GM18909 (cell line): ENCODE data around the gene AMER2.
"Not testable (repeated sequence)": the region's sequence is repeated elsewhere in the genome, so short reads cannot be mapped to it uniquely, and the experiment has no call there.

Experiments
- ATAC-seq: cut with Tn5 transposase; IDR thresholded peaks from one replicate; pipeline ENCODE4 v1.9.1; 2021; ENCODE audit warnings: mild to moderate bottlenecking; ENCODE audit not compliant: unreplicated experiment, poor library complexity

The AMER2 gene

DNA sequence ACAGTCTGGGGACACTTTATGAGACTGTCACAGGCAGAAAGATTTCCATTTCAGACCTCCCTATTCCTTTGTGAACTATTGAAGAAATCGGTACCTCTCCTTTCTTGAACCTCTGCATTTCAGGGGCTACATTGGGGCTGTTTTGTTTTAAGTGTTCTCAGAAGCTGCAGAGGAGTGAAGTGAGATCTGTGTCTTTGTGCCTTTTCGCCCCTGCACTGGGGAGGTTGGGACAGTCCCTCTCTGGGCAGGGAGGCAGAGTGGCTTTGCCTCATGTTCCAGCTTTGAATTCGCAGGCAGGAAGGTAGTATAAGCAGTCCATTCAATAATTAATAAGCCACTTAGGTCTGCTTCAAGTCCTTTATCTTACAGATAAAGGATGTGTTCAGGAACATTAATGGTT, 9.5 kb upstream of the AMER2 start:
- ATAC-seq, result peak; percentile 30

DNA sequence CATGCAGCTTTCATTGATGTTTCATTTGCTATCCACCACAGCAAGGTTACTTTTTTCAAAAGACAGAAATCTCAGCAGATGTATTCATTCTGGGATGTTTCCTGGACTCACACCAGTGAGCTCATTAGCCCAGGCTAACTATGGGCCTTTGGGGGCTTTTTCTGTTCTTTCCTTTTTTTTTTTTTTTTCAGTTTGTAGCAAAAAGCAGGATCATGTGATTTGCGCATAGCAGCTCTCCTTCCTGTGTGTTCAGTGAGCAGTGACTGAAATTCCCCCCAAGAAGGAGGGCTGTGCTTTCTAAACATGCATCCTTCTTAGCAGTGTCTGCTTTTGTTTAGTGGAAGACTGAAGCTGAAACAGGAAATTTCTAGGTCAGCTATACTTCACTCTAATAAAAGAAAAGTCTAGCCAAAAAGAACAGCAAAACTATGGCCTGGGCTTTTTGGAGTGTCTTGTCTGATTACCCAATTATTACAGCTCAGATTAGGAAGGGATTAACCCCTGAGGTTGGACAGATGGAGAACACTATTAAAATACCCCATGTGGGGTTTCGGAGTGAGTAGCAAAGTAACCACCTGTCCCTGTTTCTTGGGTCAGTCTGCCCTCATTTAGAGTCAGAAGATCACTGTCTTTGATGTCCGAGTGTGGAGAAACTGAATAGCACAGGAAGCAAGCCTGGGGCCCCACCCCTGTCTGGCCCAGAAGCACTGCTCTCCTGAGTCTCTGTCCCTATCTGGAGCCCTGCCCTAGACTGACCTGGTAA, 8.9 kb upstream of the AMER2 start:
- peak; percentile 79 for ATAC-seq

DNA sequence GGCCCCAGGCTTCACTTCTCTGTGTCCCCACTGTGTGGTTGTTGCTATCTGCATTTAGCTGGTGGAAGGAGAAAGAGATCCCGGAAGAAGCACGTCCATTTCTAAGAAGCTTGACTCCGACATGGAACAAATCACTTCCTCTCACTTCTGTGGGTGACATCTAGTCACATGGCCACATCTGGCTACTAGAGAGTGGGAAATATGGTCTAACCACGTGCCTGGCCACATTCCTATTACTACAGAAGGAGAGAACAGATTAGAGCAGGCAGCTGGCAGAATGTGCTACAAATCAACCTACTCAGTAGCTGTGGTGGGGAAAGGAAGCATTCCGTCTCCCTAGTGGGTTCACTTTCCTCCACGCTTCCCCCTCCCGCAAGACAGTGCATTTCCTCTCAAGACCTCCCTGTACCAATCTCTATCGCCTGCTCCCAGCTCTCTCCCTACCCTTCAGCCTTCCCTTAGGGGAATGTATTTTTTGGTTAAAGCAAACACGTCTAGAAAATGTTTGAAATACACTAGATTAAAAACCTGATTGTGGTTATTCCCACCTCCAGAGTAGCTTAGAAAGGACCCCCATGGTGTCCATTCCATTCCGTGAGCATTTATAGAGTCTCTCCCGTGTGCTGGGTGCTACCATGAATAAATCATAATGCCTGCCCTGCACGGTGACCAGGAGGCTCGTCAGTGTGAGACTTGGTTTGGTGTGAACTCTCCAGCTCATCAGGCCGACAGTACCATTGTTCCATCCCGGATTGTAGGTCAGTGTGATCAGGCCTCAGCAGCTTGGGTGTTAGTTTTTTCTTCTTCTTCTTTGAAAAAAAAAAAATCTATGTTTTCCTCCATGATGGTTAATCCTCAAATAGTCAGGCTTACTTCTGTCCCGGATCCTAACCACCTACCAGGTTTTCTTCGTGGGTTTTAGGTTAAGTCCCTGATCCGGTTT, 8.0 kb upstream of the AMER2 start:
- peak; percentile 7 for ATAC-seq

DNA sequence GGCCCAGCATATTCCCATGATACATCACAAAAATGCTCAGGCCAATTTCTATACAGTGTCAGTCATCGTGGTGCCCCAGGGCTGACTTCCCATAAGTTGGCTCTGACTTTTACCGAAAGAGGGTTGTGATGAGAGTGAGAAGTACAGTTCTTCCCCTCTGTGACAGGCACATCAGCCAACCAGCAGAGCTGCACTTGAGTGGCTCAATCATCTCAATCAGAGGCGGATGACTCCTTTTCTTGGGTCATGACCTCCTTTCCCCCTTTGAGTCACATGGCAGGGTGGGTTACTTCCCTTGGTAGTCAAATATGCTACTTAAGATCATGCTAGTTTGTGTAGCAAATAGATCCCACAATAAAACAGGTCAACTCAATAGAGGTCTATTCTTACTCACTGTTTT, 6.9 kb upstream of the AMER2 start:
- no peak for ATAC-seq

- no peak for ATAC-seq
Measured at GRCh38 chr13:25178070-25178469, 6.0 kb upstream of the AMER2 start.

GRCh38 chr13:25177636-25178035, 5.5 kb upstream of the AMER2 start:
- no peak for ATAC-seq

DNA sequence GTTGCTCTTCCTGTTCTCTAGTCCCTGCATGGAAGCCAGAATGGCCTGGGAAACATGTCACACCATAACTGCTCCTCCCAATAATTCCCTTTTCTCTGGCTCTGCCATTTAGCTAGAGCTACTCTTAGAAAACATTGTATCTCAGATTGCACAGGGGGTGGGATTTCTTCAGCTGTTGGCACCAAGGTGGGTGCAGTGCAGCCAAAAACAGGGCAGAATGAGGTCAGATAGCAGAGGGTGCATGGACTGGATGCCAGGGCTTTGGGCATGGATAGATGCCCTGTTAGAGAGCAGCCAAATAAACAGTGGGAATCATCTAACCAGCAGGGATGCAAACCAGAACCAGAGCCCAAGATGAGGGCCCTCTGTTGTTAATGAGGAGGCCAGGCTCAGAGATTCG, 4.9 kb upstream of the AMER2 start:
- ATAC-seq, result no peak

DNA sequence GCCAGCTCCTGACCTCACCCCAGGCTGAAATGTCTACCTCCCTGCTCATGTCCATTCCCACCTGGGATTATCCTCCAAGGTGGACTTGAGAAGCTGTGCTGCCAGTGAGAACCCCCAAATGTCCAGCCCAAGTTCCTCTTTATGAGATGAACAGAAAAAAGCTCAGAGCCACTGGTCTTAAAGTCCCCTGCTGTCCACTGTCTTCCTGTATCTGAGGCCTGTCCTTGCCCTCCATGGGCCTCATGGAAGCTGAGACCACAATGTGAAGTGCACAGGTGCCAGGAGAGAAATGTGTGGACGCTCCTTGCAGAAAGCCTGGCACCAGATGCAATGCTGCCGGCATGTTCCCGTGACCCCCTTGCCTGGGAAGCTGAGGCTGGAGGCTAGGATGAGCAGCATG, 3.3 kb upstream of the AMER2 start:
- no peak for ATAC-seq

- no peak for ATAC-seq
Measured at GRCh38 chr13:25175026-25175425, 2.9 kb upstream of the AMER2 start.

GRCh38 chr13:25174304-25174703, 2.2 kb upstream of the AMER2 start:
- no peak for ATAC-seq

GRCh38 chr13:25172303-25172630, 179 bp upstream of the AMER2 start:
- ATAC-seq, result no peak

- ATAC-seq, result no peak
Measured at GRCh38 chr13:25171170-25171516, 945 bp downstream of the AMER2 start.

- ATAC-seq, result no peak
Measured at GRCh38 chr13:25170554-25171111, 1.5 kb downstream of the AMER2 start.

DNA sequence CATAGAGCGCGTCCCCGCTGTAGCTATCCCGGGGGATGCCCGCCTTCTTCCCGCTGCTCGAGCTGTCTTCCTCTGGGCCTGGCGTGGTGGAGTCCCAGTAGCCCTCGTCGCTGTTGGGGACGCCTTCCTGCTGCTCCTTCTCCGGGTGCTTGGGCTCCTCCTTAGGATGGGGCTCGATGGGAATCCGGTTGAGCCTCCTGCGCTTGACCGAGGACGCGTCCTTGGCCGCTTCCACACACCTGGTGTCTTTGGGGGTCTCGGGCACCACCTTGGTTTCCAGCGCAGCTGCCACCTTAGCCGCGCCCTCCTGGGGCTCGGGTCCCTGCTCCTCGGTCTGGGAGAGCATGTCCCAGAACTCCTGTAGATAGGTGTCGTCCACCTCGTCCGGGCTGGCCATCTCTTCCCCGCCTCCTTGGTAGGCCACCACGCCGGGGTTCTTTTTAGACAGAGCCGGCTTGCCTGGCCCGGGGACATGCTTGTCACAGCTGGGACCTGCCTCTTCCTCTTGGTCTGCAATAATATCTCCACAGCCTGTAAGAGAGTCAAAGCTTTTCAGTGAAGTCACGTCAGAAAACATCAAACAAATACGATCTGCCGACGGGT, 2.0 kb downstream of the AMER2 start:
- ATAC-seq, result no peak

DNA sequence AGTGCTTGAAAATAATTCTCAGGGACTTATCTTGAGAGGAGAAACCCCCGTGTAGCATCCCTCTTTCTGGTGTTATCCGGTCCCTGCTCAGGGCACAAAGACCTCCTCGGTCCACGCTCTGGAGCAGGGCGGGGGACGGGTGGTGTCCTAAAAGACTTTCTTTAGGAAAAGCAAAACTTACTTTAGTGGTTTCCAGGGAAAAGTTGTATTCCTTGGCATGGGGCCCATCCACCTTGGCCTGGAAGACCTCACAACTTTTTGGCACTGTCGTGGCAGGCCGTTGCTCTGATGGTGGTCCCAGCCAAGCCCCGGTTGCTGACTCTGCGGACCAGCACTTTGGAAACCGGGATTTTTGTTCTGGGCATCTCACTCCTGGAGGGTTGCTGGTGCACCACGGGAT, 2.7 kb downstream of the AMER2 start:
- no peak for ATAC-seq

DNA sequence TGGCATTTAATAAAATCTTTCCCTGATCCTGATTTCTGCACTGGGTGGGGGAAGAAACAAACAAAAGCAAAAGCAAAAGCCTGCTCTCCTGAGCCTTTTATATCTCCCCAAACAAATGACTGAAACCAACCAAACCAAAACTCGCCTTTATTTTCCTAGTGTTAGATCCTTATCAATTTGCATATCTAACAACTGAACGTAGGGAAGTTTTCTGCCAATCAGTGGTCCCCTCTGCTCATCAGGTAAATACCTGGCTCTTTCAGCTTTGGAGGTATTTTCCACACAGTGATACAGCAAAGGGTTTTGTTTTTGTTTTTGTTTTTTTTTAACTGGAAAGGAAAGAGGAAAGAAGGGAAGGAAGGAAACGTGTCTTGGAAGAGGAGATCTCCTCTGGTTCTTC, 3.3 kb downstream of the AMER2 start:
- ATAC-seq, result no peak

DNA sequence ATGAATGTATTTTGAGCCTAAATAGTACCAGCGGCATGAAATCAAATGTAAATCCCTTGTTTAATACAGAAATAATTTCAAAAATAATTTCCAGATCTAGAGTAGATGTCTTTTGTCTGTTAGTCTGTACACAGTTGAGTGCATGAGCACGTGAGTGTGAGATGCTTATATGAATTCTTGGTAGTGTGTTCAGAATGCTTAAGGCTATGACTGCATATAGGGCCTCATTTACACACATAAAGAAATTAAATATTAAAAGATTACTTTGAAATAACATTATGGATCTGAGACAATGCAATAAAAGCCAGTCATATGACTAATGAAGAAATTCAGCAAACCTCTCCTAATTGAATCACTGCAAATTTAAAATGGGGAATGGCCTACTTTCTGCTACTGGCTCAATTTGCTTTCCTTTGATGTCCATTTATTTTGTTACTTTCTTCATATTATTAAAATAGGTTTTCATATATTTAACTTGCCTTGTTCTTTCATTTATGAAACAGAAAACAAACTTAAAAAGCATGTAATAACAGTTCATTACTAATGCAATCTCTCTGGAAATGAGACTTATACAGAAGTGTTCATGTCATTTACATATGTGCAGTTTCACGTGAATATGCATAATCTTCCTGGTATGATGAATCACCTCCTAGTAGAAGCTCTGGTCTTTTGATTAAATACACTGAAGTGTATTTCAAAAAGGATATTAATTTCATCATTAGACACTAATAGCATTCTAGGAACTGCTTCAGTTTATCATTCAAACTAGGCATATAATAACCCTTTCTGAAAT, 4.5 kb downstream of the AMER2 start:
- no peak for ATAC-seq

DNA sequence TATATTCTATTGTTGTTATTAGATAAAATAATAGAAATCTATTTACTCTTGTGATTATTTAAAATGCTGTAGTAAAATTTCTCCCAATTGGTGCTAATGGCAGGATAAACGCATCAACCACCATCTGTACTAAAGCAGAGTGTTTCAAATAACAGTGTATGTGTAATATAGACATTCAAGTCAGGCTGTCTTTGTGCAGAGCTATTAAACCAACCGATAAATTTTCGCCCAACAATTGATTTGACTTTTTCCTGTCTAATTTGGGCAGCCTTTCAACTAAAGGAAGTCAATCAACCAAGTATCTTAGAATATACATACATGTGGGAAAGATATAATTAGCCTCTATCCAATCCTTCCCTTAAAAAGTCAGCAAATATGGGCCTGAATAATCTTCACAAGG, 5.8 kb downstream of the AMER2 start:
- no peak for ATAC-seq

DNA sequence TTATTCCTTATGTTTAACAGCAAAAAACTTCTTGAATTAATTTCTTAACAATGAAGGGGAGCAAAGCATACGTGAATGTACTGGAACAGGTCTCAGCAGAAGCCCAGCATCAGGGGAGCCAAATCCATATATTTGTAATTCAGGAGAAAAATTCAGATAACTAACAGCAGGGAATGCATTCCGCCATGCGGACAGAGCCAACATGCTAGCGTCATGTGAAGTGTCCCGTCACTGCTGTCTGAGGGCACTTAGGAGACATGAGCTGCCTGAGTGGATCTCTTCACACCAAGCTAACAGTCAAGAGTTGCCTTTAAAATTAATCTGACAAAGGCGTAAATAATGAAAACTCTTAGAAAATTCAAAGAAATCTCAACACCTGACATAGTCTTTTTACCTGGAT, 6.4 kb downstream of the AMER2 start:
- ATAC-seq, result no peak

DNA sequence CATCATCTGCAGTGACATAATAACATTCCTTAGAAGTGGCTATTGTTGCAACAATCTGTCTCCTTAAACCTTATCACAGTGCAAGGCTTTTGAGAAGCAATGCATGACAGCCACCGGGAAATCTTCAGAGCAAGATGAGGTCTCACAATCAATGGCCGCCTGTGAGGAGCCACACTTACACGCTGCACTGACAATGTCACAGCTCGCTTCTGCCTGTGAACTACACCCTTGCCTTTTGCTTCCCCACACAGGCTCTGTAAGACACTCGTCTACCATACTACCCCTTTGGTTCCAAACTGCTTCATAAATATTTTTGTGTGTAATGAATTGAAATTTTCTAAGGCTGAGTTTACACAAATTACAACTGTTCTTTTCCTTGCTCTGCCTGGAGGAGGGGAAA, 6.9 kb downstream of the AMER2 start:
- ATAC-seq, result not testable (repeated sequence)
